GM12878 (cell line): Measurements from ENCODE around the gene DERA. TPM values are rescaled to one million over a fixed set of nuclear protein-coding genes. Genes with fewer than 3 reads are reported as not detected.

ENCODE experiments used
- ATAC-seq: fragments of 200-7000 bp; cut with Tn5 transposase; 3 replicates; pipeline ENCODE4 v1.9.1; 2020; ENCODE audit warnings: mild to moderate bottlenecking, moderate library complexity
- BruUV-seq: library from RNA; stranded (reverse); fragments of 400-500 nt; replicated peaks from 2 replicates; lab custom pipeline; 2021; lab: Mats Ljungman, UMichigan
- CTCF ChIA-PET: fragments of 300-600 bp; sonication (Branson Sonifier 250); formaldehyde crosslinking; extraction: SDS; loops from one replicate; lab custom pipeline; 2021; ENCODE audit warnings: inconsistent platforms; lab: Yijun Ruan, JAX
- POLR2A ChIA-PET: fragments of 350-600 bp; formaldehyde crosslinking; extraction: SDS; loops from one replicate; lab custom pipeline; 2021; ENCODE audit warnings: inconsistent platforms; lab: Charles Lee
- RAD21 ChIA-PET: fragments of 300-600 bp; sonication (Branson Sonifier 250); formaldehyde crosslinking; loops from one replicate; lab custom pipeline; 2023; ENCODE audit warnings: antibody characterized with exemption; ENCODE audit not compliant: unreplicated experiment; lab: Charles Lee
- SMC1A ChIA-PET: fragments of 300-600 bp; sonication (Branson Sonifier 250); formaldehyde crosslinking; loops from one replicate; lab custom pipeline; 2023; ENCODE audit not compliant: unreplicated experiment, uncharacterized antibody; lab: Charles Lee
- DNase-seq: peaks from one replicate; pipeline ENCODE4 v3.0.0-alpha.2; 2011; ENCODE audit warnings: low read depth, low spot score
- FAIRE-seq: peaks from 3 replicates; lab custom pipeline; 2011; peaks lifted over from hg19 to GRCh38; lab: Jason Lieb, UNC
- H2AFZ ChIP-seq: 2 replicates; pipeline ENCODE4 v1.6.0; 2011; ENCODE audit warnings: low read depth, low read length, control low read depth; ENCODE audit not compliant: control insufficient read depth
- H3K27ac ChIP-seq: 2 replicates; pipeline ENCODE4 v1.5.1; 2011; ENCODE audit warnings: control low read depth; ENCODE audit not compliant: control insufficient read depth, insufficient read depth
- H3K27me3 ChIP-seq, 2 experiments: replicated peaks in 1 of 2; 2 replicates each; pipeline versions ENCODE4 v1.6.0 to v1.6.1; 2011; ENCODE audit warnings: low read length in 1 of 2; ENCODE audit not compliant: control insufficient read depth in 2 of 2, insufficient read depth in 2 of 2
- H3K36me3 ChIP-seq, 2 experiments: 2 replicates each; pipeline ENCODE4 v1.5.1; 2011; ENCODE audit warnings: low read length in 1 of 2; ENCODE audit not compliant: control insufficient read depth in 2 of 2, insufficient read depth in 2 of 2
- H3K4me1 ChIP-seq: 2 replicates; pipeline ENCODE4 v1.6.1; 2011; ENCODE audit warnings: mild to moderate bottlenecking, low read length, moderate library complexity, mixed read lengths; ENCODE audit not compliant: control insufficient read depth, insufficient read depth
- H3K4me2 ChIP-seq: 2 replicates; pipeline ENCODE4 v1.6.0; 2011; ENCODE audit warnings: control low read depth; ENCODE audit not compliant: control insufficient read depth, insufficient read depth
- H3K4me3 ChIP-seq: fragments of 200-600 bp; sonication (generic); 2 replicates; pipeline ENCODE4 v1.5.1; 2016
- H3K79me2 ChIP-seq: 2 replicates; pipeline ENCODE4 v1.6.0; 2011; ENCODE audit warnings: low read length; ENCODE audit not compliant: control insufficient read depth, insufficient read depth
- H3K9ac ChIP-seq: 2 replicates; pipeline ENCODE4 v1.8.0; 2011; ENCODE audit warnings: low read length, control low read depth, mixed read lengths; ENCODE audit not compliant: control insufficient read depth, insufficient read depth
- H3K9me3 ChIP-seq: replicated peaks from 3 replicates; pipeline ENCODE4 v1.5.1; 2011; ENCODE audit warnings: mild to moderate bottlenecking, low read length; ENCODE audit not compliant: control insufficient read depth, insufficient read depth
- H4K20me1 ChIP-seq: 2 replicates; pipeline ENCODE4 v1.6.0; 2011; ENCODE audit not compliant: control insufficient read depth, insufficient read depth
- ASH2L ChIP-seq: fragments of 300-600, 200-600 bp; sonication (generic); IDR thresholded peaks from 2 replicates; pipeline ENCODE4 v1.6.1; 2017; ENCODE audit warnings: low read depth, mild to moderate bottlenecking, borderline replicate concordance
- BHLHE40 ChIP-seq, 2 experiments: fragments of 450-650 bp in 1 of 2; IDR thresholded peaks; 2 replicates each; pipeline ENCODE4 v1.6.1; 2011 to 2017; ENCODE audit warnings: low read depth in 2 of 2, borderline replicate concordance in 1 of 2, improper control_type of control experiment in 1 of 2, low read length in 1 of 2, mild to moderate bottlenecking in 1 of 2
- CBFB ChIP-seq: IDR thresholded peaks from 2 replicates; pipeline ENCODE4 v1.6.1; 2016; ENCODE audit warnings: antibody characterized with exemption, low read depth
- FOXK2 ChIP-seq: fragments of 450-650 bp; IDR thresholded peaks from 2 replicates; pipeline ENCODE4 v1.6.1; 2017; ENCODE audit warnings: mild to moderate bottlenecking, moderate library complexity
- FOXM1 ChIP-seq: IDR thresholded peaks from 2 replicates; pipeline ENCODE4 v1.6.1; 2012; ENCODE audit warnings: low read depth, mild to moderate bottlenecking, inconsistent platforms, low read length, moderate library complexity
- GATAD2B ChIP-seq: fragments of 450-650 bp; conservative IDR thresholded peaks from 2 replicates; pipeline ENCODE4 v1.6.1; 2017; ENCODE audit warnings: low read depth, mild to moderate bottlenecking, moderate library complexity
- HCFC1 ChIP-seq: fragments of 150-350 bp; IDR thresholded peaks from 2 replicates; pipeline ENCODE4 v1.6.1; 2014; ENCODE audit warnings: low read length
- IKZF1 ChIP-seq: fragments of 450-650 bp; conservative IDR thresholded peaks from 2 replicates; pipeline ENCODE4 v1.6.1; 2017; ENCODE audit warnings: antibody characterized with exemption, mild to moderate bottlenecking
- IRF4 ChIP-seq: IDR thresholded peaks from 2 replicates; pipeline ENCODE4 v1.6.1; 2011; ENCODE audit warnings: low read depth, low read length
- JUNB ChIP-seq: IDR thresholded peaks from 2 replicates; pipeline ENCODE4 v1.6.1; 2016; ENCODE audit warnings: antibody characterized with exemption, mild to moderate bottlenecking
- KLF5 ChIP-seq: fragments of 450-650 bp; IDR thresholded peaks from 2 replicates; pipeline ENCODE4 v1.6.1; 2014; ENCODE audit warnings: mild to moderate bottlenecking; ENCODE audit not compliant: partially characterized antibody
- MTA3 ChIP-seq: IDR thresholded peaks from 2 replicates; pipeline ENCODE4 v1.6.1; 2012; ENCODE audit warnings: low read length, inconsistent platforms, borderline replicate concordance
- MYB ChIP-seq: fragments of 150-350 bp; IDR thresholded peaks from 2 replicates; pipeline ENCODE4 v1.6.1; 2014; ENCODE audit warnings: mild to moderate bottlenecking, low read depth, low read length, borderline replicate concordance
- NBN ChIP-seq: fragments of 450-650 bp; IDR thresholded peaks from 2 replicates; pipeline ENCODE4 v1.6.1; 2016
- NRF1 ChIP-seq: conservative IDR thresholded peaks from 2 replicates; pipeline ENCODE4 v1.6.1; 2011; ENCODE audit warnings: mild to moderate bottlenecking, low read depth, low read length, improper control_type of control experiment
- RAD21 ChIP-seq: IDR thresholded peaks from 2 replicates; pipeline ENCODE4 v1.6.1; 2011; ENCODE audit warnings: mild to moderate bottlenecking, low read depth, low read length, moderate library complexity; ENCODE audit not compliant: insufficient read depth
- RAD51 ChIP-seq: fragments of 450-650 bp; IDR thresholded peaks from 2 replicates; pipeline ENCODE4 v1.6.1; 2016; ENCODE audit warnings: moderate library complexity, mild to moderate bottlenecking, inconsistent platforms
- RFX5 ChIP-seq: IDR thresholded peaks from 2 replicates; pipeline ENCODE4 v1.6.1; 2011; ENCODE audit warnings: low read depth, low read length, improper control_type of control experiment
- SIX5 ChIP-seq: IDR thresholded peaks from 2 replicates; pipeline ENCODE4 v1.6.1; 2011; ENCODE audit warnings: mild to moderate bottlenecking, low read depth, low read length, moderate library complexity; ENCODE audit not compliant: severe bottlenecking
- SMARCA5 ChIP-seq: fragments of 450-650 bp; IDR thresholded peaks from 2 replicates; pipeline ENCODE4 v1.6.1; 2017; ENCODE audit warnings: mild to moderate bottlenecking
- SMC3 ChIP-seq: IDR thresholded peaks from 2 replicates; pipeline ENCODE4 v1.6.1; 2011; ENCODE audit warnings: low read length, improper control_type of control experiment, borderline replicate concordance
- TBL1XR1 ChIP-seq: IDR thresholded peaks from 2 replicates; pipeline ENCODE4 v1.6.1; 2012; ENCODE audit warnings: low read depth, low read length, improper control_type of control experiment
- ZBED1 ChIP-seq: IDR thresholded peaks from 2 replicates; pipeline ENCODE4 v1.6.1; 2016; ENCODE audit warnings: borderline replicate concordance
- ZNF384 ChIP-seq: IDR thresholded peaks from 2 replicates; pipeline ENCODE4 v1.6.1; 2012; ENCODE audit warnings: low read depth, mild to moderate bottlenecking, low read length, improper control_type of control experiment, borderline replicate concordance
- WGBS: methylation state at CpG from one replicate; pipeline ENCODE4 v1.1.6; 2016; ENCODE audit warnings: low lambda C conversion rate; ENCODE audit not compliant: insufficient replicate concordance, insufficient coverage; ENCODE audit errors: missing lambda C conversion rate; 5-methylcytosine and 5-hydroxymethylcytosine counted together
- in situ Hi-C: fragments of 300-500 bp; cut with MboI; formaldehyde crosslinking; loops from 9 replicates; pipeline ENCODE4 v1.14.3; 2018; ENCODE audit warnings: mixed read lengths
- intact Hi-C: fragments of 100-400 bp; cut with micrococcal nuclease; formaldehyde crosslinking; loops from one replicate; pipeline ENCODE4 v1.14.2; 2022; ENCODE audit not compliant: unreplicated experiment
- polyA plus RNA-seq, 11 experiments: library from polyadenylated mRNA; depleted of rRNA in 4 of 11; unstranded in 6 of 11; stranded (reverse) in 5 of 11; fragments of >200 nt; fragmentation: Nextera tagmentation in 4 of 11; fragmentation: Illumina TruSeq in 1 of 11; extraction: Ambion mirVana in 4 of 11; extraction: Trizol in 1 of 11; gene quantifications; 1 replicate in 1 of 11; 2 replicates in 10 of 11; pipeline versions ENCODE4 v1.2.1 to v1.2.3, GENCODE V29; 2011 to 2016; ENCODE audit warnings: inconsistent platforms in 2 of 11, missing spikeins in 2 of 11, low read depth in 1 of 11
- total RNA-seq, 4 experiments: library from RNA; depleted of rRNA in 3 of 4; stranded (reverse); fragments of >200 nt in 3 of 4; fragmentation: Illumina TruSeq in 1 of 4; extraction: Trizol in 1 of 4; gene quantifications; 2 replicates each; pipeline versions ENCODE4 v1.2.1 to v1.2.3, GENCODE V29; 2013 to 2021
- TF ChIP-seq, protein P1 (sequence below), 3 experiments: IDR thresholded peaks in 2 of 3; conservative IDR thresholded peaks in 1 of 3; 2 replicates each; pipeline ENCODE4 v1.5.1; 2011; ENCODE audit warnings: low read depth in 3 of 3, low read length in 3 of 3, mild to moderate bottlenecking in 3 of 3, control low read depth in 2 of 3, moderate library complexity in 2 of 3, inconsistent platforms in 1 of 3, mixed read lengths in 1 of 3; ENCODE audit not compliant: control insufficient read depth in 2 of 3, insufficient read depth in 1 of 3; ENCODE audit errors: extremely low read depth in 1 of 3

DERA gene
- total and polyA plus RNA-seq, 10 of the 15 experiments (the other 5 are each of a cell fraction or from before 2014, with no cell fraction given), result 34.9 to 97.1 (median 40.8) TPM

DNA sequence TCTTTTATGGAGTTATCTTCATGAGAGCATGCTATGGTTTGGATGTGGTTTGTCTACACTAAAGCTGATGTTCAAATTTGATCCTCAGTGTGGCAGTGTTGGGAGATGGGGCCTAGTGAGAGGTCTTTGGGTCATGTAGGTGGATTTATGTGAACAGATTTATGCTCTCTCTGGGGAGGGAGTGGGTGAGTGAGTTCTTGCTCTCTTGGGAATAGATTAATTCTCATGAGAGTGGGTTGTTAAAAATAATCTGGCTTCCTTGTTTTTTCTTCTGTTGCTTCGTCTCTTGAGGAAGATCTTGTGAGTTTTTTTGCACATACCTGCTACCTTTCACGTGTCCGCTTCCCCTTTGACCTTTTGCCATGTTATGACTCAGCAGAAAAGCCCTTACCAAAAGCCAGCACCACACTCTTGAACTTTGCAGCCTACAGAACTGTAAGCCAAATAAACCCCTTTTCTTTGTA is 20.5 kb downstream of the DERA start:
- 47% methylated on average over 3 of the region's 3 CpGs for WGBS
- BruUV-seq, result no TSS peak
- SMC1A ChIA-PET, result interaction anchor here (0.8 to 3.4 kb wide), 7 partner anchors 11 to 145 kb away, joined by 3 to 21 read pairs (median 5); partner anchors contain the start of gene DERA
- Histone ChIP-seq H4K20me1 (no peaks in the 10 kb centered on the region), H3K79me2 (no peaks in the 10 kb centered on the region), H3K9ac (no peak overlapping the region), H3K36me3 (no peaks in the 10 kb centered on the region; a peak in 1 of 4 replicates), H3K27ac (peak overlapping the region; percentile 20; the same call in 1 of the 2 replicates), H3K4me2 (no peak overlapping the region), H3K9me3 (no peaks in the 10 kb centered on the region; the same call in 2 of the 3 replicates), H3K4me3 (no peak overlapping the region), H3K27me3 (no peaks in the 10 kb centered on the region), H3K4me1 (no peaks in the 10 kb centered on the region), H2AFZ (no peak overlapping the region)
- POLR2A ChIA-PET, result interaction anchor here (1.1 kb wide), 1 partner anchor 27 kb away, joined by 3 read pairs; no protein-coding TSS in a partner anchor
- RAD21 ChIA-PET, result interaction anchor here (1.0 to 1.4 kb wide), 3 partner anchors 17 to 925 kb away, joined by 3 to 6 read pairs (median 3); partner anchors contain the start of gene DERA
- peak; percentile 64 for DNase-seq
- peak; percentile 80 for ATAC-seq
- CTCF ChIA-PET, result interaction anchor here (0.6 to 3.5 kb wide), 3 partner anchors 11 to 151 kb away, joined by 3 to 16 read pairs (median 3); partner anchors contain the start of gene DERA
- no peak for FAIRE-seq
- intact Hi-C loops, result no loop called here
- in situ Hi-C loops, result no loop called here
- TF ChIP-seq IRF4 (peak; percentile 33; the same call in 1 of the 2 replicates), RAD21 (peak; percentile 38; the same call in 1 of the 2 replicates), JUNB (0 out of 2 replicates have a peak, but pooled peaks have one; percentile 20), KLF5 (no peak), SIX5 (no peak), ZBED1 (no peak), MYB (no peak), TBL1XR1 (no peak), MTA3 (no peak), GATAD2B (peak; percentile 47; the same call in 1 of the 2 replicates), NRF1 (no peak), FOXM1 (no peak), CBFB (no peak), IKZF1 (0 out of 2 replicates have a peak, but pooled peaks have one; percentile 36), SMARCA5 (no peak), FOXK2 (no peak), BHLHE40 (IDR thresholded peaks at IDR 0.05; ENCODE audit: borderline replicate concordance in 1 of 2, low read depth in 2 of 2, low read length in 1 of 2) (peak; percentile 63 to 73; a peak in 3 of 4 replicates), RFX5 (no peak), HCFC1 (no peak), SMC3 (peak; percentile 37; the same call in 1 of the 2 replicates), NBN (peak; percentile 49; the same call in 1 of the 2 replicates), ZNF384 (no peak), RAD51 (peak; percentile 49), ASH2L (no peak)
- TF ChIP-seq, protein P1, sequence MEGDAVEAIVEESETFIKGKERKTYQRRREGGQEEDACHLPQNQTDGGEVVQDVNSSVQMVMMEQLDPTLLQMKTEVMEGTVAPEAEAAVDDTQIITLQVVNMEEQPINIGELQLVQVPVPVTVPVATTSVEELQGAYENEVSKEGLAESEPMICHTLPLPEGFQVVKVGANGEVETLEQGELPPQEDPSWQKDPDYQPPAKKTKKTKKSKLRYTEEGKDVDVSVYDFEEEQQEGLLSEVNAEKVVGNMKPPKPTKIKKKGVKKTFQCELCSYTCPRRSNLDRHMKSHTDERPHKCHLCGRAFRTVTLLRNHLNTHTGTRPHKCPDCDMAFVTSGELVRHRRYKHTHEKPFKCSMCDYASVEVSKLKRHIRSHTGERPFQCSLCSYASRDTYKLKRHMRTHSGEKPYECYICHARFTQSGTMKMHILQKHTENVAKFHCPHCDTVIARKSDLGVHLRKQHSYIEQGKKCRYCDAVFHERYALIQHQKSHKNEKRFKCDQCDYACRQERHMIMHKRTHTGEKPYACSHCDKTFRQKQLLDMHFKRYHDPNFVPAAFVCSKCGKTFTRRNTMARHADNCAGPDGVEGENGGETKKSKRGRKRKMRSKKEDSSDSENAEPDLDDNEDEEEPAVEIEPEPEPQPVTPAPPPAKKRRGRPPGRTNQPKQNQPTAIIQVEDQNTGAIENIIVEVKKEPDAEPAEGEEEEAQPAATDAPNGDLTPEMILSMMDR (IDR thresholded peaks at IDR 0.05 in 2 of 3, conservative IDR thresholded peaks at IDR 0.05 in 1 of 3; ENCODE audit: control insufficient read depth in 2 of 3, extremely low read depth in 1 of 3, insufficient read depth in 1 of 3, low read depth in 3 of 3, low read length in 3 of 3), result peak in 2 of 3 experiments; percentile 28 to 38; a peak in 3 of 6 replicates
